Erythroblast (primary cell): ENCODE measurements around the gene MSLN.

Experiments used
- GATA1 ChIP-seq: IDR thresholded peaks from 2 replicates; pipeline ENCODE4 v1.6.1; 2011; ENCODE audit warnings: low read depth, mild to moderate bottlenecking, control low read depth, low read length, moderate library complexity
- POLR2A ChIP-seq: IDR thresholded peaks from 2 replicates; pipeline ENCODE4 v1.6.1; 2011; ENCODE audit warnings: mild to moderate bottlenecking, low read length

- no peak for TF ChIP-seq POLR2A
- no peak for TF ChIP-seq GATA1
These were observed 3.0 kb downstream of the MSLN start for GRCh38 chr16:763369-764183.
